Ecto neural progenitor cell (in vitro differentiated cells): ENCODE results near the gene PPP1R13B.
"Not testable (repeated sequence)": the region's sequence is repeated elsewhere in the genome, so short reads cannot be mapped to it uniquely, and the experiment has no call there.

ENCODE experiments used
- DNase-seq: peaks from one replicate; pipeline ENCODE4 v3.0.0-alpha.2; 2018; ENCODE audit warnings: low spot score

PPP1R13B gene

GRCh38 chr14:103847451-103848174, at the start of gene PPP1R13B:
Gene PPP1R13B (minus strand): TSS chr14:103847575. CDS start chr14:103847307, 268 bp downstream.
- DNase-seq = peak; percentile 96

- DNase-seq = no peak
Measured at GRCh38 chr14:103896578-103896977, 49.2 kb upstream of the PPP1R13B start.

- DNase-seq = no peak
Measured at GRCh38 chr14:103894723-103895059, 47.3 kb upstream of the PPP1R13B start.

- DNase-seq = no peak
Measured at GRCh38 chr14:103894034-103894722, 46.8 kb upstream of the PPP1R13B start.

- DNase-seq = no peak
Measured at GRCh38 chr14:103892247-103892646, 44.9 kb upstream of the PPP1R13B start.

GRCh38 chr14:103891667-103892215, 44.4 kb upstream of the PPP1R13B start:
- no peak for DNase-seq

GRCh38 chr14:103890821-103891666, 43.7 kb upstream of the PPP1R13B start:
- no peak for DNase-seq

GRCh38 chr14:103890052-103890371, 42.6 kb upstream of the PPP1R13B start:
- DNase-seq = no peak

- no peak for DNase-seq
Measured at GRCh38 chr14:103889313-103890051, 42.1 kb upstream of the PPP1R13B start.

GRCh38 chr14:103889002-103889312, 41.6 kb upstream of the PPP1R13B start:
- not testable (repeated sequence) for DNase-seq

- DNase-seq = no peak
Measured at GRCh38 chr14:103887557-103888115, 40.3 kb upstream of the PPP1R13B start.

GRCh38 chr14:103887170-103887501, 39.8 kb upstream of the PPP1R13B start:
- DNase-seq = no peak

GRCh38 chr14:103886304-103887169, 39.2 kb upstream of the PPP1R13B start:
- DNase-seq = no peak

GRCh38 chr14:103885509-103885932, 38.1 kb upstream of the PPP1R13B start:
- no peak for DNase-seq

GRCh38 chr14:103884854-103885253, 37.5 kb upstream of the PPP1R13B start:
- DNase-seq = no peak

- DNase-seq = no peak
Measured at GRCh38 chr14:103883263-103883523, 35.8 kb upstream of the PPP1R13B start.

GRCh38 chr14:103882503-103883262, 35.3 kb upstream of the PPP1R13B start:
- DNase-seq = no peak

- DNase-seq = no peak
Measured at GRCh38 chr14:103881268-103882201, 34.2 kb upstream of the PPP1R13B start.
